HFF-Myc (cell line): Measurements from ENCODE around the gene FBXL17.

Experiments
- DNase-seq: peaks from one replicate; pipeline ENCODE4 v3.0.0-alpha.2; 2011; ENCODE audit warnings: low read depth; ENCODE audit errors: extremely low read depth
- H3K4me3 ChIP-seq: replicated peaks from 2 replicates; pipeline ENCODE4 v1.5.1; 2011; ENCODE audit warnings: low read depth, mild to moderate bottlenecking, control low read depth, low read length
- CTCF ChIP-seq: IDR thresholded peaks from 2 replicates; pipeline ENCODE4 v1.5.1; 2012; ENCODE audit warnings: mild to moderate bottlenecking, low read depth, low read length, control low read depth; ENCODE audit errors: missing control alignments

FBXL17 gene

GRCh38 chr5:107889387-107889786 is 492.5 kb downstream of the FBXL17 start:
- no peak for DNase-seq
- no peak overlapping the region for H3K4me3 ChIP-seq
- no peak for TF ChIP-seq CTCF

GRCh38 chr5:107888541-107888940 is 493.4 kb downstream of the FBXL17 start:
- DNase-seq = no peak
- TF ChIP-seq CTCF = no peak

GRCh38 chr5:107887166-107887943 is 494.5 kb downstream of the FBXL17 start:
- H3K4me3 ChIP-seq = no peak overlapping the region
- no peak for DNase-seq
- TF ChIP-seq CTCF = no peak

More at GRCh38 chr5:107888541-107888940, 493.4 kb downstream of the FBXL17 start:
- H3K4me3 ChIP-seq = no peak overlapping the region

GRCh38 chr5:107885601-107886000 is 496.3 kb downstream of the FBXL17 start:
- no peak for DNase-seq
- no peak overlapping the region for H3K4me3 ChIP-seq
- no peak for TF ChIP-seq CTCF

GRCh38 chr5:107884871-107885270 is 497.0 kb downstream of the FBXL17 start:
- H3K4me3 ChIP-seq = no peak overlapping the region
- no peak for TF ChIP-seq CTCF
- DNase-seq = no peak

GRCh38 chr5:107878661-107879060 is 503.2 kb downstream of the FBXL17 start:
- no peak for DNase-seq
- no peak overlapping the region for H3K4me3 ChIP-seq
- no peak for TF ChIP-seq CTCF

GRCh38 chr5:107876906-107877305 is 505.0 kb downstream of the FBXL17 start:
- no peak overlapping the region for H3K4me3 ChIP-seq
- no peak for DNase-seq
- TF ChIP-seq CTCF = no peak
